OCI-LY1 (cell line): ENCODE data around the gene TCP10L.

Experiments used
- EZH2 ChIP-seq: fragments of 200-600 bp; sonication (generic), shearing (Covaris generic); IDR thresholded peaks from 2 replicates; pipeline ENCODE4 v1.8.0; 2017; ENCODE audit warnings: borderline replicate concordance, mixed run types, mild to moderate bottlenecking, antibody characterized with exemption, low read length, moderate library complexity, mixed read lengths
- TF ChIP-seq, protein P1 (sequence below): fragments of 200-600 bp; sonication (generic), shearing (Covaris generic); IDR thresholded peaks from 2 replicates; pipeline ENCODE4 v1.5.1; 2017; ENCODE audit warnings: mild to moderate bottlenecking, antibody characterized with exemption, low read length, moderate library complexity, mixed read lengths

DNA sequence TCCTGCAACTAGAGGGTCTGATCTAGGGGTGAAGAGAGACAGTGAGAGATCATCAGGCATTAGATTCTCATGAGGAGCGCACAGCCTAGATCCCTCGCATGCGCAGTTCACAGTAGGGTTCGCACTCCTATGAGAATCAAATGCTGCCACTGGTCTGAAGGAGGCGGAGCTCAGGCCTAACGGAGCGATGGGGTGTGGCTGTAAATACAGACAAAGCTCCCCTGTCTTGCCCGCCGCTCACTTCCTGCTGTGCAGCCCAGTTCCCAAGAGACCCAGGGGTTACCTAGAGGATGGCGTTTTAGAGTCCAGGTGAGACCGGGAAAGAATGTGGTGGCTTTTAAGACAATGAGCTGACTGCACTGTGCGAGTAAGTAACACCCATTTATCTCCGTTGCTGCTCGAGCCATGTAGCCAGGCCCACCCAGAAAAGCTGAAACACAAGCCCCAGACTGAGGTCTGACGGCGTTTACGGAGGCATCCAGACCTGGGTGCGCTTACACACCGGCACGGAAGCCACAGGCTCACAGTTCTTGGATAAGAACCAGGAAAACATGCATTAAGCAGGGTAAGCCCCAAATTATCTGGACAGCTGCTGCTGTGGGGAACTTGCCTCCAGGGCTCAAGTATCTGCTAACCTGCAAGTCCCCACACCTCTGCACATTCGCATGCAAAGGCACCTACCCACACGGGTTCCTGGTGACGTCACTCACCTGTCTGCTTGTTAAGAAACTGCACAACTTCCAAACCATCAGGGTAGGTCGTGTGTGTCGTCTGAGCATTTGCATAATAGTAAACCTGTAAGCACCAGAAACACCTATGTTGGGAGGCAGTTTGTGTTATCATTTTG lies 12.5 kb downstream of the TCP10L start:
- TF ChIP-seq, protein P1, sequence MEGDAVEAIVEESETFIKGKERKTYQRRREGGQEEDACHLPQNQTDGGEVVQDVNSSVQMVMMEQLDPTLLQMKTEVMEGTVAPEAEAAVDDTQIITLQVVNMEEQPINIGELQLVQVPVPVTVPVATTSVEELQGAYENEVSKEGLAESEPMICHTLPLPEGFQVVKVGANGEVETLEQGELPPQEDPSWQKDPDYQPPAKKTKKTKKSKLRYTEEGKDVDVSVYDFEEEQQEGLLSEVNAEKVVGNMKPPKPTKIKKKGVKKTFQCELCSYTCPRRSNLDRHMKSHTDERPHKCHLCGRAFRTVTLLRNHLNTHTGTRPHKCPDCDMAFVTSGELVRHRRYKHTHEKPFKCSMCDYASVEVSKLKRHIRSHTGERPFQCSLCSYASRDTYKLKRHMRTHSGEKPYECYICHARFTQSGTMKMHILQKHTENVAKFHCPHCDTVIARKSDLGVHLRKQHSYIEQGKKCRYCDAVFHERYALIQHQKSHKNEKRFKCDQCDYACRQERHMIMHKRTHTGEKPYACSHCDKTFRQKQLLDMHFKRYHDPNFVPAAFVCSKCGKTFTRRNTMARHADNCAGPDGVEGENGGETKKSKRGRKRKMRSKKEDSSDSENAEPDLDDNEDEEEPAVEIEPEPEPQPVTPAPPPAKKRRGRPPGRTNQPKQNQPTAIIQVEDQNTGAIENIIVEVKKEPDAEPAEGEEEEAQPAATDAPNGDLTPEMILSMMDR = no peak
- TF ChIP-seq EZH2 = no peak
